ENCODE measurements around the gene PDAP1. TPM values are rescaled to one million over a fixed set of nuclear protein-coding genes. Genes with fewer than 3 reads are reported as not detected.

PDAP1 gene
- polyA plus RNA-seq, 1 of the 3 experiments (the other 2 are of a cell fraction): 389 TPM

DNA sequence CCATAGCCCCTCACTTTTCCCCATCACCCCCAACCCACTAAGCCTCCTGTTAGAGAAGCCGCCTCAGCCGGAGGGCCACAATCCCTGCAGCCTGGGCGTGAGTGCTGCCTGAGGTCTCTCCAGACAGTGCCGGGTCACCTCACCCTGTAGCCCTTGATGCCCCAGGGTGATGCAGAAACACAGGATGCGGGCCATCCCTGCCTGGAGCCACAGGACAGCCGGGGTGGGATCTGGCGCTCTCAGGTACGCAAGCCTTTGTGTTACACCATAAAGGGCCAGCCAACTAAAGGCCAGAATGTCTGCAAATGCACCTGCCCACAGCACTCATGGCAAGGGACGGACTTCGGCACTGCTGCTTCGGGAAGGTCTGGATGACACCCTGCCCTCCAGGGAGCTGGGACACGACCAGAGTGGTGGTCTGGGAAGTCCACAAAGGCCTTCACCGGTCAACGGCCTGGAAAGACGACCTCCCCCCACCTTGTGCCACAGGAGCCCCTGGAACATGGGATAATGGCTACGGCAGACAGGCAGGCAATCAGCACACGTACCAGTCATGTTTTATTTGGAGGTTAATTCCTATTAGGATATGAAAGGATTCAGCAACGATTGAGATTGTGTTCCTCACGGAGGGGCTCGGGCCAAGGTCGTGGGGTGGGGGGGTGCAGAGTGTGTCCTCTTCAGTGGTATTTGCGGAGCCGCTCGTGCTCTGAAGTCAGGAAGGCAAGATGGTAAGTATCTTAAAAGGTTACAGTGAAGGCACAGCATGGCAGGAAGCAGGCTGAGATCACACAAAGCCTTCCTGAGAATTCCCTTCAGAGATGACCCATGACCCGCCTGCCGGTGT is 49.5 kb upstream of the PDAP1 start:
- Histone ChIP-seq H3F3A (replicated peaks; ENCODE audit: insufficient read depth) (peaks cover 37% of the 10 kb centered on the region), H3K9me2 (no peaks in the 10 kb centered on the region), H2AFZ (ENCODE audit: low read depth) (no peak overlapping the region), H3K27me3 (ENCODE audit: insufficient read depth) (no peaks in the 10 kb centered on the region), H3K27ac (ENCODE audit: low read depth in 2 of 2, low read length in 1 of 2) (no peak overlapping the region), H3K9me3 (no peaks in the 10 kb centered on the region), H3K79me2 (ENCODE audit: insufficient read depth) (peaks cover 68% of the 10 kb centered on the region), H3K4me3 (ENCODE audit: low read depth in 2 of 2, low read length in 1 of 2) (no peak overlapping the region), H3K4me2 (no peak overlapping the region), H3K4me1 (ENCODE audit: control insufficient read depth in 1 of 2, insufficient read depth in 2 of 2, low read depth in 1 of 2, low read length in 1 of 2) (peaks cover 0 to 2% of the 10 kb centered on the region in 2 experiments; a peak in 1 of 4 replicates), H4K20me1 (ENCODE audit: insufficient read depth) (peaks cover 56% of the 10 kb centered on the region), H3K36me3 (replicated peaks in 1 of 2; ENCODE audit: control insufficient read depth in 1 of 2, insufficient read depth in 2 of 2, low read length in 1 of 2) (peaks cover 49 to 80% of the 10 kb centered on the region in 2 experiments), H3K9ac (no peak overlapping the region)
- DNase-seq: peak; percentile 24
- WGBS (ENCODE audit: low lambda C conversion rate): 90% methylated on average over 24 of the region's 26 CpGs
- CTCF ChIA-PET: no interaction called here
- POLR2A ChIA-PET: no interaction called here
- no peak for TF ChIP-seq CHD2 (IDR thresholded peaks at IDR 0.05; ENCODE audit: low read length, partially characterized antibody)
- peak; percentile 2; the same call in 1 of the 2 replicates for TF ChIP-seq PBX3 (IDR thresholded peaks at IDR 0.05)
- no peak for TF ChIP-seq MXI1 (IDR thresholded peaks at IDR 0.05; ENCODE audit: low read depth, low read length)
- no peak for TF ChIP-seq FOSL2 (IDR thresholded peaks at IDR 0.05; ENCODE audit: borderline replicate concordance, low read depth)
- TF ChIP-seq YY1 (IDR thresholded peaks at IDR 0.05; ENCODE audit: low read depth): no peak
- TF ChIP-seq NFIC (IDR thresholded peaks at IDR 0.05; ENCODE audit: borderline replicate concordance): no peak

DNA sequence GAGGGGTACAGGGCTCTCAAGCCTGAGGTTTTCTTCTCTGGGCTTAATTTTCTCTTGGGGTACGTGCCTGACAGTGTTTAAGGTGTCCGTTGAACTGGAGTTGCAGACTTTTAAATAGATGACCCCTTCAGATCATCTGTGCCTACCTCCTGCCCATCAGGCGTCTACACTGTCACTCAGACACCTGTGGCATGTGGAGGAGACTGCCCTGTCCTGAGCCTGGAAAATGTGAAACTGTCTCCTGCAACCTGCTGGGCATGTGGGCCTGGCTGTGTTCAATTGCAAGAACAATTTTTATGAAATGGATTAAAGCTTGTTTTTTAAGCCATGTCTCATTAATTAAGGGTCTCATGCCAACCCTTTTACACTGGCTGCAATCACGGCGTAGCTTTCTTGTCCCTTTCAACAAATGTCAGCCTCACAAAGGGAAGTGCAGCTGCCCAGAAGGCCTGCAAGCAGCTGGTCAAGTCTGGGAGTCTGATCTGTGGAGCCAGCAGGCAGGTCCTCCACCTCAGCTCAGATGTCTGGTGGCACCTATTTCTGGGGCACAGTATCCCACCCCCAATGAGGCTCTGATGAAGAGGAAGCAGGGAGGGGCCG is 48.8 kb upstream of the PDAP1 start:
- H3K79me2 ChIP-seq (ENCODE audit: insufficient read depth): peaks cover 61% of the 10 kb centered on the region
- POLR2A ChIA-PET: no interaction called here
- no peak for TF ChIP-seq MXI1 (IDR thresholded peaks at IDR 0.05; ENCODE audit: low read depth, low read length)
- TF ChIP-seq PBX3 (IDR thresholded peaks at IDR 0.05): peak; percentile 2; the same call in 1 of the 2 replicates
- no peak overlapping the region for H3K27ac ChIP-seq (ENCODE audit: low read depth in 2 of 2, low read length in 1 of 2)
- H3K27me3 ChIP-seq (ENCODE audit: insufficient read depth): no peaks in the 10 kb centered on the region
- peaks cover 56% of the 10 kb centered on the region for H4K20me1 ChIP-seq (ENCODE audit: insufficient read depth)
- H3K4me2 ChIP-seq: no peak overlapping the region
- no peak for DNase-seq
- H3K9me3 ChIP-seq: no peaks in the 10 kb centered on the region
- no peak overlapping the region for H2AFZ ChIP-seq (ENCODE audit: low read depth)
- H3K9me2 ChIP-seq: no peaks in the 10 kb centered on the region
- peaks cover 37% of the 10 kb centered on the region for H3F3A ChIP-seq (replicated peaks; ENCODE audit: insufficient read depth)
- H3K9ac ChIP-seq: no peak overlapping the region
- H3K4me3 ChIP-seq (ENCODE audit: low read depth in 2 of 2, low read length in 1 of 2): no peak overlapping the region
- peaks cover 55 to 85% of the 10 kb centered on the region in 2 experiments for H3K36me3 ChIP-seq (replicated peaks in 1 of 2; ENCODE audit: control insufficient read depth in 1 of 2, insufficient read depth in 2 of 2, low read length in 1 of 2)
- peaks cover 0 to 2% of the 10 kb centered on the region in 2 experiments; a peak in 1 of 4 replicates for H3K4me1 ChIP-seq (ENCODE audit: control insufficient read depth in 1 of 2, insufficient read depth in 2 of 2, low read depth in 1 of 2, low read length in 1 of 2)
- CTCF ChIA-PET: interaction anchor here (0.8 kb wide), 1 partner anchor 43 kb away, joined by 3 read pairs; the partner anchor contains the start of gene ZNF394
- whole genome bisulfite sequencing (ENCODE audit: low lambda C conversion rate): 90% methylated on average over 5 of the region's 6 CpGs

Data from SK-N-SH (cell line).